H4 (cell line): ENCODE measurements around the gene ASXL3. TPM values are rescaled to one million over a fixed set of nuclear protein-coding genes. Genes with fewer than 3 reads are reported as not detected.

Experiments used
- total RNA-seq: library from RNA; depleted of rRNA; stranded (reverse); fragments of >200 nt; shearing (Covaris generic); gene quantifications from 2 replicates; pipeline ENCODE4 v1.2.3, GENCODE V29; 2014; rRNA removed

ASXL3 gene
- total RNA-seq, 1 experiment from 2014 or later, result 0.41 TPM

Other genes starting within 250 kb of the ASXL3 start
- not detected in 2 replicates for gene CCDC178, start 137.5 kb upstream of the ASXL3 start, total RNA-seq